ENCODE measurements around the gene ACCSL. TPM values are rescaled to one million over a fixed set of nuclear protein-coding genes. Genes with fewer than 3 reads are reported as not detected.
A peak's percentile ranks its signal among the peaks of the same experiment; 100 is the strongest.

The ACCSL gene
- polyA plus RNA-seq, 3 donors, result not detected

- DNase-seq, result no peak
- H3K36me3 Mint-ChIP-seq, result peaks cover 4 to 9% of the 10 kb centered on the region in 2 donors
- no peak overlapping the region for H3K4me3 Mint-ChIP-seq
- no peak overlapping the region for H3K9ac ChIP-seq (ENCODE audit: insufficient read depth, low read length, poor library complexity, severe bottlenecking)
- no peak overlapping the region for H3K4me2 ChIP-seq (replicated peaks; ENCODE audit: extremely low read depth, low read length, poor library complexity, severe bottlenecking)
- H3K36me3 ChIP-seq (replicated peaks in 1 of 2; ENCODE audit: control insufficient read depth in 1 of 2, insufficient read depth in 2 of 2, low read length in 2 of 2), result peaks cover 0 to 4% of the 10 kb centered on the region in 2 donors
- no peaks in the 10 kb centered on the region for H3K27me3 Mint-ChIP-seq (ENCODE audit: low read depth in 3 of 3)
- peaks cover 2 to 13% (median 4%) of the 10 kb centered on the region in 7 donors for H3K9me3 Mint-ChIP-seq
- no peak overlapping the region for H2AFZ ChIP-seq (ENCODE audit: insufficient read depth, low read depth, low read length, poor library complexity, severe bottlenecking)
- no peaks in the 10 kb centered on the region for H3K4me1 ChIP-seq (ENCODE audit: control insufficient read depth in 1 of 2, insufficient read depth in 2 of 2, low read length in 2 of 2)
- no peaks in the 10 kb centered on the region for H3K79me2 ChIP-seq (ENCODE audit: insufficient read depth, low read length)
- no peaks in the 10 kb centered on the region for H3K27me3 ChIP-seq (ENCODE audit: control insufficient read depth in 2 of 2, insufficient read depth in 2 of 2, low read length in 2 of 2)
- H3K27ac Mint-ChIP-seq, result peak overlapping the region in 1 of 7 donors; percentile 17
- no peak overlapping the region for H3K4me3 ChIP-seq (replicated peaks in 1 of 3; ENCODE audit: low read depth in 2 of 3, low read length in 3 of 3)
- H4K20me1 ChIP-seq (ENCODE audit: insufficient read depth, low read length), result no peaks in the 10 kb centered on the region
- TF ChIP-seq CTCF (IDR thresholded peaks at IDR 0.05), result no peak
- H3K4me1 Mint-ChIP-seq, result no peaks in the 10 kb centered on the region
- no CpG with 5 or more reads among the region's 5 CpGs for WGBS (ENCODE audit: insufficient coverage)
- H3K27ac ChIP-seq (ENCODE audit: low read depth in 1 of 2, low read length in 2 of 2), result no peak overlapping the region
- intact Hi-C loops (cut with micrococcal nuclease), result no loop called here
- peaks cover 0 to 3% of the 10 kb centered on the region in 2 donors for H3K9me3 ChIP-seq (replicated peaks in 1 of 2; ENCODE audit: control insufficient read depth in 1 of 2, insufficient read depth in 1 of 2, low read length in 2 of 2)
Observed at GRCh38 chr11:44083906-44084305, 36.1 kb downstream of the ACCSL start.

GRCh38 chr11:44085330-44085729 is 37.5 kb downstream of the ACCSL start:
- no peak for TF ChIP-seq CTCF (IDR thresholded peaks at IDR 0.05)
- DNase-seq, result no peak
- H3K27ac Mint-ChIP-seq, result no peak overlapping the region
- no peak overlapping the region for H2AFZ ChIP-seq (ENCODE audit: insufficient read depth, low read depth, low read length, poor library complexity, severe bottlenecking)
- no peaks in the 10 kb centered on the region for H3K27me3 Mint-ChIP-seq (ENCODE audit: low read depth in 3 of 3)
- no peak overlapping the region for H3K4me3 ChIP-seq (replicated peaks in 1 of 3; ENCODE audit: low read depth in 2 of 3, low read length in 3 of 3)
- H3K4me2 ChIP-seq (replicated peaks; ENCODE audit: extremely low read depth, low read length, poor library complexity, severe bottlenecking), result no peak overlapping the region
- H3K36me3 Mint-ChIP-seq, result peaks cover 2 to 10% of the 10 kb centered on the region in 2 donors
- H4K20me1 ChIP-seq (ENCODE audit: insufficient read depth, low read length), result no peaks in the 10 kb centered on the region
- H3K4me1 Mint-ChIP-seq, result no peaks in the 10 kb centered on the region
- H3K27me3 ChIP-seq (ENCODE audit: control insufficient read depth in 2 of 2, insufficient read depth in 2 of 2, low read length in 2 of 2), result no peaks in the 10 kb centered on the region
- H3K36me3 ChIP-seq (replicated peaks in 1 of 2; ENCODE audit: control insufficient read depth in 1 of 2, insufficient read depth in 2 of 2, low read length in 2 of 2), result peaks cover 0 to 4% of the 10 kb centered on the region in 2 donors
- H3K4me3 Mint-ChIP-seq, result no peak overlapping the region
- no peak overlapping the region for H3K27ac ChIP-seq (ENCODE audit: low read depth in 1 of 2, low read length in 2 of 2)
- peaks cover 0 to 3% of the 10 kb centered on the region in 2 donors for H3K9me3 ChIP-seq (replicated peaks in 1 of 2; ENCODE audit: control insufficient read depth in 1 of 2, insufficient read depth in 1 of 2, low read length in 2 of 2)
- H3K9me3 Mint-ChIP-seq, result peaks cover 2 to 13% (median 5%) of the 10 kb centered on the region in 7 donors
- H3K4me1 ChIP-seq (ENCODE audit: control insufficient read depth in 1 of 2, insufficient read depth in 2 of 2, low read length in 2 of 2), result no peaks in the 10 kb centered on the region
- intact Hi-C loops (cut with micrococcal nuclease), result no loop called here
- WGBS (ENCODE audit: insufficient coverage), result no CpG with 5 or more reads among the region's 1 CpG
- H3K79me2 ChIP-seq (ENCODE audit: insufficient read depth, low read length), result no peaks in the 10 kb centered on the region
- H3K9ac ChIP-seq (ENCODE audit: insufficient read depth, low read length, poor library complexity, severe bottlenecking), result no peak overlapping the region
